Panc1 (cell line): ENCODE measurements around the gene ST7L. TPM values are rescaled to one million over a fixed set of nuclear protein-coding genes. Genes with fewer than 3 reads are reported as not detected.

Experiments used
- ATAC-seq: fragments of 200-7000 bp; cut with Tn5 transposase; 2 replicates; pipeline ENCODE4 v1.9.1; 2020; ENCODE audit warnings: mild to moderate bottlenecking, moderate library complexity
- BruUV-seq: library from RNA; stranded (reverse); fragments of 400-500 nt; replicated peaks from 2 replicates; lab custom pipeline; 2021; lab: Mats Ljungman, UMichigan
- CTCF ChIA-PET: fragments of 300-600 bp; sonication (Branson Sonifier 250); formaldehyde crosslinking; loops from one replicate; lab custom pipeline; 2022; ENCODE audit warnings: antibody characterized with exemption; lab: Charles Lee
- POLR2A ChIA-PET: fragments of 300-600 bp; sonication (Branson Sonifier 250); formaldehyde crosslinking; loops from one replicate; lab custom pipeline; 2022; ENCODE audit warnings: antibody characterized with exemption; lab: Charles Lee
- DNase-seq: peaks from one replicate; pipeline ENCODE4 v3.0.0-alpha.2; 2010; ENCODE audit warnings: low read depth, low spot score
- H3K27ac ChIP-seq: 2 replicates; pipeline ENCODE4 v1.5.1; 2011; ENCODE audit warnings: mild to moderate bottlenecking, low read length, inconsistent platforms
- H3K27me3 ChIP-seq: fragments of 200-500 bp; sonication (Bioruptor generic); 2 replicates; pipeline ENCODE4 v1.6.0; 2014; ENCODE audit warnings: low read length, inconsistent platforms; ENCODE audit not compliant: control insufficient read depth, insufficient read depth
- H3K36me3 ChIP-seq: fragments of 200-500 bp; sonication (Bioruptor generic); 2 replicates; pipeline ENCODE4 v1.5.1; 2014; ENCODE audit warnings: inconsistent platforms, mild to moderate bottlenecking, low read length, moderate library complexity; ENCODE audit not compliant: control insufficient read depth, insufficient read depth
- H3K4me1 ChIP-seq: 2 replicates; pipeline ENCODE4 v1.5.1; 2011; ENCODE audit warnings: inconsistent platforms, mild to moderate bottlenecking, low read length, moderate library complexity; ENCODE audit not compliant: control insufficient read depth, insufficient read depth
- H3K4me3 ChIP-seq, 2 experiments: 2 replicates each; pipeline ENCODE4 v1.5.1; 2011 to 2012; ENCODE audit warnings: low read depth in 2 of 2, low read length in 2 of 2, mild to moderate bottlenecking in 2 of 2, inconsistent platforms in 1 of 2, moderate library complexity in 1 of 2
- H3K9me3 ChIP-seq: fragments of 200-500 bp; sonication (Bioruptor generic); 2 replicates; pipeline ENCODE4 v1.5.1; 2014; ENCODE audit warnings: low read depth, mild to moderate bottlenecking, inconsistent platforms, low read length, moderate library complexity; ENCODE audit not compliant: control insufficient read depth, insufficient read depth
- POLR2AphosphoS5 ChIP-seq: IDR thresholded peaks from 2 replicates; pipeline ENCODE4 v1.6.1; 2012; ENCODE audit warnings: mild to moderate bottlenecking, low read depth, low read length, moderate library complexity
- SIN3A ChIP-seq: IDR thresholded peaks from 2 replicates; pipeline ENCODE4 v1.6.1; 2012; ENCODE audit warnings: low read depth, mild to moderate bottlenecking, low read length, moderate library complexity, borderline replicate concordance; ENCODE audit not compliant: insufficient read depth
- TCF7L2 ChIP-seq: IDR thresholded peaks from 2 replicates; pipeline ENCODE4 v1.6.1; 2011; ENCODE audit warnings: mild to moderate bottlenecking, low read depth, low read length, inconsistent platforms
- in situ Hi-C: cut with HindIII; loops from 2 replicates; pipeline ENCODE4 v1.10.0; 2016; ENCODE audit warnings: low sequenced_read_pairs, low pct_unique_long_range_greater_than_20kb
- intact Hi-C: fragments of 100-400 bp; cut with micrococcal nuclease; formaldehyde crosslinking; loops from one replicate; pipeline ENCODE4 v1.10.0; 2022; ENCODE audit not compliant: unreplicated experiment
- total RNA-seq: library from RNA; stranded (reverse); gene quantifications from one replicate; pipeline ENCODE4 v1.2.1, GENCODE V29; 2021; ENCODE audit not compliant: unreplicated experiment
- TF ChIP-seq, protein P1 (sequence below): fragments of 450-650 bp; IDR thresholded peaks from 2 replicates; pipeline ENCODE4 v1.5.1; 2017; ENCODE audit warnings: mild to moderate bottlenecking
- TF ChIP-seq, protein P2 (sequence below), 2 experiments: IDR thresholded peaks; 2 replicates each; pipeline ENCODE4 v1.6.1; 2011 to 2012; ENCODE audit warnings: low read depth in 2 of 2, control low read depth in 1 of 2, low read length in 1 of 2, mild to moderate bottlenecking in 1 of 2, moderate library complexity in 1 of 2; ENCODE audit not compliant: insufficient read depth in 1 of 2

Gene ST7L
- total RNA-seq, 1 experiment from 2014 or later = 13.4 TPM

DNA sequence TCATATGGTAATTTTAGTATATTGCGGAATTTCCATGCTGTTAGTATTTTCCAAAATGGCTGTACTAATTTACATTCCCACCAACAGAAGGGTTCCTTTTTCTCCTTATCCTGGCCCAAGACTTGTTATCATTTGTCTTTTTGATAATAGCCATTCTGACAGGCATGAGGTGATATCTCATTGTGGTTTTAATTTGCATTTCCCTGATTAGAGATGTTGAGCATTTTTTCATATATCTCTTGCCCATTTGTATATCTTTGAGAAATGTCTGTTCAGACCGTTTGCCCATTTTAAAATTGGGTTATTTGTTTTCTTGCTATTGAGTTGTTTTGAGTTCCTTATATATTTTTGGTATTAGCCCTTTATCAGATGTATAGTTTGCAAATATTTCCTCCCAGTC lies 14.7 kb upstream of the ST7L start:
- in situ Hi-C loops = no loop called here
- POLR2A ChIA-PET = no interaction called here

DNA sequence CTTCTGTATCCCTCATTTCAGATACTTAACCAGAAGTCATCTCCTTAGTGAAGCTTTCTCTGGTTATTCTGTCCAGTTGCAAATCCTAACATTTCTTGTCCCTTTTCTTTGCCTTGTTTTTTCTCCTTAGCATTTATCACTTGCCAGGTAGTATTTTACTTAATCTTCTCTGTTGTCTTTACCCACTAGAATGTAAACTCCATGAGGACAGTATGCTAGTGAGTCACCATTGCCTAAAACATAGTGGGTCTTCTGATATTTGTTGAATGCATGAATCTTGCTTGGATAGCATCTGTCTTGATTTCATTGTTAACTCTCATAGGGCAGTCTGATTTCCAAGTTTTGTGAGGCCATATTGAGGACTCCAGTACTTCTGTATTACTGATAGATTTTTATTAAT lies 10.3 kb upstream of the ST7L start:
- CTCF ChIA-PET = no interaction called here
- in situ Hi-C loops (no loop called here), intact Hi-C loops (no loop called here)
- no peak overlapping the region for H3K4me3 ChIP-seq
- POLR2A ChIA-PET = no interaction called here
- peaks cover 17% of the 10 kb centered on the region for H3K4me1 ChIP-seq
- H3K36me3 ChIP-seq = no peaks in the 10 kb centered on the region; the same call in 1 of the 2 replicates
- no TSS peak for BruUV-seq
- H3K9me3 ChIP-seq = no peaks in the 10 kb centered on the region
- TF ChIP-seq, protein P1, sequence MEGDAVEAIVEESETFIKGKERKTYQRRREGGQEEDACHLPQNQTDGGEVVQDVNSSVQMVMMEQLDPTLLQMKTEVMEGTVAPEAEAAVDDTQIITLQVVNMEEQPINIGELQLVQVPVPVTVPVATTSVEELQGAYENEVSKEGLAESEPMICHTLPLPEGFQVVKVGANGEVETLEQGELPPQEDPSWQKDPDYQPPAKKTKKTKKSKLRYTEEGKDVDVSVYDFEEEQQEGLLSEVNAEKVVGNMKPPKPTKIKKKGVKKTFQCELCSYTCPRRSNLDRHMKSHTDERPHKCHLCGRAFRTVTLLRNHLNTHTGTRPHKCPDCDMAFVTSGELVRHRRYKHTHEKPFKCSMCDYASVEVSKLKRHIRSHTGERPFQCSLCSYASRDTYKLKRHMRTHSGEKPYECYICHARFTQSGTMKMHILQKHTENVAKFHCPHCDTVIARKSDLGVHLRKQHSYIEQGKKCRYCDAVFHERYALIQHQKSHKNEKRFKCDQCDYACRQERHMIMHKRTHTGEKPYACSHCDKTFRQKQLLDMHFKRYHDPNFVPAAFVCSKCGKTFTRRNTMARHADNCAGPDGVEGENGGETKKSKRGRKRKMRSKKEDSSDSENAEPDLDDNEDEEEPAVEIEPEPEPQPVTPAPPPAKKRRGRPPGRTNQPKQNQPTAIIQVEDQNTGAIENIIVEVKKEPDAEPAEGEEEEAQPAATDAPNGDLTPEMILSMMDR = no peak
- TF ChIP-seq, protein P2, sequence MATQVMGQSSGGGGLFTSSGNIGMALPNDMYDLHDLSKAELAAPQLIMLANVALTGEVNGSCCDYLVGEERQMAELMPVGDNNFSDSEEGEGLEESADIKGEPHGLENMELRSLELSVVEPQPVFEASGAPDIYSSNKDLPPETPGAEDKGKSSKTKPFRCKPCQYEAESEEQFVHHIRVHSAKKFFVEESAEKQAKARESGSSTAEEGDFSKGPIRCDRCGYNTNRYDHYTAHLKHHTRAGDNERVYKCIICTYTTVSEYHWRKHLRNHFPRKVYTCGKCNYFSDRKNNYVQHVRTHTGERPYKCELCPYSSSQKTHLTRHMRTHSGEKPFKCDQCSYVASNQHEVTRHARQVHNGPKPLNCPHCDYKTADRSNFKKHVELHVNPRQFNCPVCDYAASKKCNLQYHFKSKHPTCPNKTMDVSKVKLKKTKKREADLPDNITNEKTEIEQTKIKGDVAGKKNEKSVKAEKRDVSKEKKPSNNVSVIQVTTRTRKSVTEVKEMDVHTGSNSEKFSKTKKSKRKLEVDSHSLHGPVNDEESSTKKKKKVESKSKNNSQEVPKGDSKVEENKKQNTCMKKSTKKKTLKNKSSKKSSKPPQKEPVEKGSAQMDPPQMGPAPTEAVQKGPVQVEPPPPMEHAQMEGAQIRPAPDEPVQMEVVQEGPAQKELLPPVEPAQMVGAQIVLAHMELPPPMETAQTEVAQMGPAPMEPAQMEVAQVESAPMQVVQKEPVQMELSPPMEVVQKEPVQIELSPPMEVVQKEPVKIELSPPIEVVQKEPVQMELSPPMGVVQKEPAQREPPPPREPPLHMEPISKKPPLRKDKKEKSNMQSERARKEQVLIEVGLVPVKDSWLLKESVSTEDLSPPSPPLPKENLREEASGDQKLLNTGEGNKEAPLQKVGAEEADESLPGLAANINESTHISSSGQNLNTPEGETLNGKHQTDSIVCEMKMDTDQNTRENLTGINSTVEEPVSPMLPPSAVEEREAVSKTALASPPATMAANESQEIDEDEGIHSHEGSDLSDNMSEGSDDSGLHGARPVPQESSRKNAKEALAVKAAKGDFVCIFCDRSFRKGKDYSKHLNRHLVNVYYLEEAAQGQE (IDR thresholded peaks at IDR 0.05; ENCODE audit: insufficient read depth in 1 of 2, low read depth in 2 of 2, low read length in 1 of 2) = no peak
- no peak for TF ChIP-seq POLR2AphosphoS5
- TF ChIP-seq TCF7L2 = no peak
- TF ChIP-seq SIN3A = no peak
- no peaks in the 10 kb centered on the region for H3K27me3 ChIP-seq
- no peak for DNase-seq
- H3K27ac ChIP-seq = peak overlapping the region; percentile 51
- no peak for ATAC-seq

More for the DNA sequence above, 14.7 kb upstream of the ST7L start:
- CTCF ChIA-PET = no interaction called here
- H3K27ac ChIP-seq = 0 out of 2 replicates have a peak overlapping the region, but pooled peaks have one; percentile 83
- DNase-seq = no peak
- H3K4me1 ChIP-seq = peaks cover 34% of the 10 kb centered on the region
- H3K9me3 ChIP-seq = no peaks in the 10 kb centered on the region
- no peak for TF ChIP-seq POLR2AphosphoS5
- TF ChIP-seq, protein P2 (IDR thresholded peaks at IDR 0.05; ENCODE audit: insufficient read depth in 1 of 2, low read depth in 2 of 2, low read length in 1 of 2) = no peak
- TF ChIP-seq, protein P1 = no peak
- TF ChIP-seq SIN3A = no peak
- no peak for TF ChIP-seq TCF7L2
- BruUV-seq = no TSS peak
- intact Hi-C loops = no loop called here
- no peaks in the 10 kb centered on the region for H3K27me3 ChIP-seq
- H3K4me3 ChIP-seq = no peak overlapping the region
- no peak for ATAC-seq
- no peaks in the 10 kb centered on the region; the same call in 1 of the 2 replicates for H3K36me3 ChIP-seq
